HTERT RPE-1 (cell line): Measurements from ENCODE around the gene KCNMB2.
"Not testable (repeated sequence)": the region's sequence is repeated elsewhere in the genome, so short reads cannot be mapped to it uniquely, and the experiment has no call there.

Source experiments
- in situ Hi-C: fragments of 300-500 bp; cut with MboI; formaldehyde crosslinking; loops from 4 replicates; pipeline ENCODE4 v1.14.3; 2020; ENCODE audit warnings: low sequenced_read_pairs

Gene KCNMB2

GRCh38 chr3:178536211-178537079, at the start of gene KCNMB2:
TSS of gene KCNMB2 (plus strand) at chr3:178536436.
- in situ Hi-C loops = no loop called here

- in situ Hi-C loops = no loop called here
These were observed 49.3 kb upstream of the KCNMB2 start for GRCh38 chr3:178486903-178487302.

GRCh38 chr3:178487752-178488151, 48.5 kb upstream of the KCNMB2 start:
- in situ Hi-C loops = no loop called here

GRCh38 chr3:178491751-178492150, 44.5 kb upstream of the KCNMB2 start:
- in situ Hi-C loops = no loop called here

- in situ Hi-C loops = no loop called here
These were observed 43.7 kb upstream of the KCNMB2 start for GRCh38 chr3:178492491-178492890.

GRCh38 chr3:178494386-178494785, 41.9 kb upstream of the KCNMB2 start:
- in situ Hi-C loops = no loop called here

GRCh38 chr3:178496911-178497310, 39.3 kb upstream of the KCNMB2 start:
- in situ Hi-C loops = no loop called here

- in situ Hi-C loops = no loop called here
These were observed 37.4 kb upstream of the KCNMB2 start for GRCh38 chr3:178498871-178499270.

- in situ Hi-C loops = no loop called here
These were observed 35.6 kb upstream of the KCNMB2 start for GRCh38 chr3:178500631-178501030.

GRCh38 chr3:178504128-178504527, 32.1 kb upstream of the KCNMB2 start:
- in situ Hi-C loops = no loop called here

- in situ Hi-C loops = no loop called here
These were observed 30.4 kb upstream of the KCNMB2 start for GRCh38 chr3:178505832-178506231.

GRCh38 chr3:178507507-178508442, 28.5 kb upstream of the KCNMB2 start:
- in situ Hi-C loops = no loop called here

- in situ Hi-C loops = no loop called here
These were observed 27.8 kb upstream of the KCNMB2 start for GRCh38 chr3:178508443-178508825.

- in situ Hi-C loops = no loop called here
These were observed 25.7 kb upstream of the KCNMB2 start for GRCh38 chr3:178510496-178510895.

- in situ Hi-C loops = no loop called here
These were observed 23.6 kb upstream of the KCNMB2 start for GRCh38 chr3:178512647-178513046.

- in situ Hi-C loops = no loop called here
These were observed 22.5 kb upstream of the KCNMB2 start for GRCh38 chr3:178513546-178514380.

GRCh38 chr3:178514401-178514800, 21.8 kb upstream of the KCNMB2 start:
- in situ Hi-C loops = no loop called here

GRCh38 chr3:178515076-178515744, 21.0 kb upstream of the KCNMB2 start:
- in situ Hi-C loops = not testable (repeated sequence)

- in situ Hi-C loops = no loop called here
These were observed 18.4 kb upstream of the KCNMB2 start for GRCh38 chr3:178517665-178518334.
